T-helper 22 cell (primary cell): Measurements from ENCODE around the gene PAFAH1B1.
"Not testable (repeated sequence)": the region's sequence is repeated elsewhere in the genome, so short reads cannot be mapped to it uniquely, and the experiment has no call there.

ENCODE experiments used
- DNase-seq: peaks from one replicate; pipeline ENCODE4 v3.0.0-alpha.2; 2020; ENCODE audit warnings: low read depth

The PAFAH1B1 gene

DNA sequence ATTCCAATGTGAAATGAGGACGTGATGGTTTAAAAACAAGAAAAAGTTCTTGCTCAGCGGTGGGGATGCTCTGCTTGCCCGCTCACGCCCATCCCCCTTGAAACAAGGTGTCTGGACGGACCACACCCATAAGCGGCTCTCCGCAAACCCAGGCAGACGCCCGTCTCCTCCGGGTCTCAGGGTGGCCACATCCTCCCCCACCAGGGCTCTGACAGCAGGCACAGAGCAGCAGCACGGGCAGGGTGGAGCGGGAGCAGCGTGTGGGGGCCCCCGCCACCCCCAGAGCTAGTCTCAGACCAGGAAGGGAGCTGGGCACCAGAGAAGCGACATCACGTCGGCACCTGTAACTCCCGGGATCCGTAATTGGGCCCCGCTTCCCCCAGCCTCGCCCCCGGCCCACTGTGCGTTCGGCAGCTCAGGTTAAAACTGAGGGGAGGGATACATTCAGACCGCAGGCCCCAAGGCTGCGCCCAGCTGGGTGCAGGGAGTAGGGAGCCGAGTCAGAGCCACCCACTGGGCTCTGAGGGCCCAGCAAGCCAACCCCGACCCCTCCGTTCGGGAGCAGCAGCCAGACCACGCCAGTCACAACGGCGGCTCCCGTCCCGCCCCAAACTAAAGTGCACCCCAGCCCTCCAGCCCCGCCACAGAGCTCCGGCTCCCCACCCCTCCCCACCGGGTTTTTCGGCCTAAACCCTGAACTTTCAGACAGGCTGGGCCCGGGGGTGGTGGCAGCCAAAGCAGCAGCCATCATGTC, 96.1 kb downstream of the PAFAH1B1 start:
- no peak for DNase-seq

DNA sequence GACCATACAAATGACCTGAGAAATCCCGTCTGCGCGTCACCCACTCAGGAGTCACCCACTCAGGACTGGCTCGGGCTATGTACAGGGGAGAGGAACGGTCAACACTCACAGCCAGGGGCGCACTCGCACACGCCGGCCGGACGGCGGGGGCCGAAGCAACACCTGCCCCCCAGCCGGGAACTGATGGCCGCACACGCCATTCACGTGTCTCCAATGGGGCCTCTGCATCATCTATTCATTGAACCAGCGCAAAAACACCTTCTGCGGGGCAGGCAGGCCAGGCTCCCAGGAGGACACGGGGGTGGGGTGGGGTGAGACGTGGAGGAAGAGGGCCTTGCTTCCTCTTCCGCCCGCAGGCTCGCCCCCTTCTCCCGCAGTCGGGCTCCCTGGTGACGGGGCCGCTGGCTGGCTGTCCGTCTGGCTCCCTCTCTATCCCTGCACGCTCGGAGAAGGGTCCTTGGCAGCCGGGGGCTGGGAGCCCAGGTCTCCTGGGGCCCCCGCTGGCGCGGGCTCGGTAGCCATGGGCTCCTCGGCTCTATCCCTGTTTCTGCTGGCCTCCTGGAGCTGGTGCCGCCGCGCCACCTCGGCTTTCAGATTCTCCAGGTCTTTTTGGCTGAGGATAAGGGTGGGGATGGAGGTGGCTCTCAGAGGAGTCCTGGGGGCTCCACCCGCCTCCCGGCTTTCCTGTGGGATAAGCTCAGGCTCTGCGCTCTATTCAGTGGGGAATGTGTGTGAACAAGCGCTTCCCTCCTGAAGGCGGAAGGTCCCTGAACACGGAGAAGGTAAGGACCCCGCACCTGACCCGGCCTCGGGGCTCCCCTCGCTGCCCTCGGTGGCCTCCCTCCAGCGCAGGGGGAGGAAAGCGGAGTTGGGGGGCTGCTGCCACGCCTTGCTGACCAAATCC, 97.0 kb downstream of the PAFAH1B1 start:
- DNase-seq, result no peak

DNA sequence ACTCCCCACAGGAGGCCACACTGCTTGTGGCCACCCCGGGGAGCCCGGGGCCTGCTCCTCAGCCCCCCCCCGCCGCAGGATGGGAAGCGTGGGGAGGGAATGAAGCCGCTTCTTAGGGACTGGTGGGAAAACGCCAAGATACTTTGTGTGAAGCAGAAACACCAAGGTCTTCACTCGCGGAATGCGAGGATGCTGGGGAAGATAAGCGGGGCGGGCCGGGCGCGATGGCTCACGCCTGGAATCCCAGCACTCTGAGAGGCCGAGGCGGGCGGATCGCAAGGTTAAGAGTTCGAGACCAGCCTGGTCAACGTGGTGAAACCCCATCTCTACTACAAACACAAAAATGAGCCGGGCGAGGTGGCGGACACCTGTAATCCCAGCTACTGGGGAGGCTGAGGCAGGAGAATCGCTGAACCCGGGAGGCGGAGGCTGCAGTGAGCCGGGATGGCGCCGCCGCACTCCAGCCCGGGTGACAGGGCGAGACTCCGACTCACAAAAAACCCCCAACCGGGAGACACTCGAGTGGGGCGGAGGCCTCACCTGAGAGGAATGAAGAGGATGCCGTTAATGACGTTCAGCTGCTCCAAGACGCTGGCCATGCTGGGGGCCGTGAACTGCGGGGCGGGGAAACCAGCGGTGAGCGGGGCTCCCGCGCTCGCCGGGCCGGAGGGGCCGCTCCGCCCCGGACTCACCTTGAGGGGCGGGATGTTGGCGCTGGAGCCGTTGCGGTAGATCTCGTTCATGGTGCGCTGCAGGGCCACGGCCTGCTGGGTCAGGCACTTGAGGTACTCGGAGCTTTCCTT, 97.8 kb downstream of the PAFAH1B1 start:
- DNase-seq, result no peak

DNA sequence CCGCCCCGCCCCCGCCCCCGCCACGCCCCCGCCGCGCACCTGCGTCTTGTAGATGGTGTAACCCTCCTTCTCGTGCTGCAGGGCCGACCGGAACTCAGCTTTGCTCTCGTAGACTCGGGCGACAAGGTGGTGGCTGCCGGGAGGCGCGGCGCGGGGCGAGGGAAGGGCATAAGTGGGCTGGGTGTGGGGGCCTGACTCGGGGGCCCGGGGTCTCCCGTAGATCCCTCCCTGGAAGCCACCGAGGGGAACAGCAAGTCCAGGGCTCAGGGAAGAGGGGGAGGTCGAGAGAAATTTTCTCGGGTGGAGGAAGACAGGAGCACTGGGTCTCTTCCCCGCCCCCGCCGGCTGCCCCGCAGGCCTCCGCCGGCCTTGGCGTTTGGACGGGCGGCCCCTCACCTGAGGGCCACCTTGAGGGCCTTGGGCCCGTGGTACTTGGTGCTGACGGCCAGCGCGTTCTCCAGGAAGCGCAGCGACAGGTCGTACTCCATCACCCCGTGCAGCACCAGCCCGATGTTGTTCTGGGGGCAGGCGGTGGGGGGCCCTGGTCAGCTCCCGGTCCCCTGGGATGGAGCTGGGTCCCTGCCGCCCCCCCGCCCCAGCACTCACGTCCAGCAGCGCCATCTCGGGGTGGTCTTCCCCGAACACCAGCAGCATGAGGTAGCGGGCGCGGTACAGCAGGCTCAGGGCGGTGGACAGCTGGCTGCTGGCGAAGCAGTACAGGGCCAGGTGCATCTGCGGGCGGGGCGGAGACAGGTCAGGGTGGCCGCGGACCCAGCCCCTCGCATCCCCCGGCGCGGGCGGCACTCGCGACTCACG, 98.7 kb downstream of the PAFAH1B1 start:
- no peak for DNase-seq

GRCh38 chr17:2692781-2693135, 99.3 kb downstream of the PAFAH1B1 start:
- DNase-seq, result no peak

- no peak for DNase-seq
Measured at GRCh38 chr17:2693561-2694380, 100.3 kb downstream of the PAFAH1B1 start.

GRCh38 chr17:2694381-2695242, 101.2 kb downstream of the PAFAH1B1 start:
- DNase-seq, result no peak

GRCh38 chr17:2695243-2695960, 101.9 kb downstream of the PAFAH1B1 start:
- no peak for DNase-seq

GRCh38 chr17:2695961-2696760, 102.7 kb downstream of the PAFAH1B1 start:
- no peak for DNase-seq

DNA sequence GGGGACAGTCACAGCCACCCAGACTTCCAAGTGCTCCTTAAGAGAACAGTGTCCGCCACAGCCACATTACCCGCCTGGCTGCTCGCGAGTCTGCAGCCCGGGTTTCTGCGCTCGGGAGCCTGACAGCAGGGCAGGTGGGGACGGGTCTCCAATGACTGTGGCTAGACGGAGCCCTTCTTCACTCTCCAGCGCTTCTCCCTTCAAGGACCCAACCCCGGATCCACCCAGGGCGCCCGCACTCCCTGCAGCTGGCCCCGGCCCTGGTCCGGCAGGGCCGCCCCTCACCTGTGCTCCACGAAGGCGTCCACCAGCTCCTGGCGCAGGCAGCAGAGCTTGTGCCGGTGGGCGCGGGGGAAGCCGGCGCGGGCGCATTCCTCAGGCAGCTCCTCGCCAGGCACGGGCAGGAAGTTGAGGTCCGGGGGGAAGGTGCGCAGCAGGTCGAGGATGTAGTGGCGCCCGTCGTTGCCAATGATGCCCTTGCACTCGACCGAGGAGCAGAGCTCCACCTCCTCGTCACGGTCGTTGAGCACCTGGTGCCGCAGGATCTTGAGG, 104.2 kb downstream of the PAFAH1B1 start:
- no peak for DNase-seq

DNA sequence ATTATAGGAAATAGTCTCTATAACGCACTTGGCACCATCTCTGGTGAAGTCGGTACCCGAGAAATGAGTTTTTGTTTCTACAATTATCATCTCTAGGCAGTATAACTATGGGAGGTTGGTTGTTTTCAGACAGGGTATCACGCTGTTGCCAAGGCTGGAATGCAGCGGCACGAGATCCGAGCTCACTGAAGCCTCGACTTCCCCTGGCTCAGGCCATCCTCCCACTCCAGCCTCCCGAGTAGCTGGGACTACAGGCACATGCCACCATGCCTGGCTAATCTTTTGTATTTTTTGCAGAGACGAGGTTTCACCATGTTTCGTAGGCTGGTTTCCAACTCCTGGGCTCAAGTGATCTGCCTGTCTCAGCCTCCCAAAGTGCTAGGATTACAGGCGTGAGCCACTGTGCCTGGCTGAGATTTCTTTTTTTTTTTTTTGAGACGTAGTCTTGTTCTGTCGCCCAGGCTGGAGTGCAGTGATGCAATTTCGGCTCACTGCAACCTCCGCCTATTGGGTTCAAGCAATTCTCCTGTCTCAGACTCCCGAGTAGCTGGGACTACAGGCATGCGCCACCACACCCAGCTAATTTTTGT, 105.9 kb downstream of the PAFAH1B1 start:
- not testable (repeated sequence) for DNase-seq

- DNase-seq, result no peak
Measured at GRCh38 chr17:2700030-2700490, 106.6 kb downstream of the PAFAH1B1 start.

- DNase-seq, result no peak
Measured at GRCh38 chr17:2700491-2701141, 107.2 kb downstream of the PAFAH1B1 start.

DNA sequence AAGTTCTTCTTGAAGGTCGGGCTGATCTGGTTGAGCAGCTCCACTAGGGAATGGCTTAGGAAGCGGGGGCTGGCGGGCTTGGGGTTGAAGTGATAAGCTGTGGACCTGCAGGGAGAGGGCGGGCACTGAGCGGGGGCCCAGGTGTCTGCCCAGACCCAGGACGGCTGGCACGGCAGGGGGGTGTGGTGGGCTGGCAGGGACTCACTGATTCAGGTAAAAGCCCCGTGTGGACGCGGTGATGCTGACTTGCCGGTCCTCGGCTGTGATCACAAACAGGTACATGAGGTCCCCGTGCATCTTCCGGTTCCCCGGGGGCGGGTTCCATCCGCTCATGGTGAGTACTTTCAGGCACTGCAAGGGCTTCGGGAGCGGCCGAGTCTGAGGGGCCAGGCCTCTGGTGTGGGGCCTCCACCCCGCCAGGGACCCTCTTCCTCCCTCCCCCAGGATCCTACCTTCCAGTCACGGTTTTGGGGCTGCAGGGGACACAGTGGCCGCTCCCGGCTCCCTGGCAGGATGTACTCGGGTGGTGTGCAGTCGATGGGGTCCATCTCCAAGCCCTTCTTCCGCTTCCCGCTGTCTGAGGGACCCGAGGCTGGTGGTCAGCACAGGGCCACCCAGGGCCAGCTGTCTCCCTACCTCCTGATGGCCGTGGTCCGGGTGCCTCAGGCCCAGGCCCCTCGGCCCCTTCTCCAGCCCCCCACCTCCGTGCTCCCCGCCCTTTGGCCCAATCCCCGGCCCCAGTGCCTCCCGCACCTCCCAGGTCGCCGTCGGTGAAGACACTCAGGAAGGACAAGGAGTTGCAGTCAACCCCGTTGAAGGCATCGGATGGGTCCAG, 107.9 kb downstream of the PAFAH1B1 start:
- DNase-seq, result no peak

DNA sequence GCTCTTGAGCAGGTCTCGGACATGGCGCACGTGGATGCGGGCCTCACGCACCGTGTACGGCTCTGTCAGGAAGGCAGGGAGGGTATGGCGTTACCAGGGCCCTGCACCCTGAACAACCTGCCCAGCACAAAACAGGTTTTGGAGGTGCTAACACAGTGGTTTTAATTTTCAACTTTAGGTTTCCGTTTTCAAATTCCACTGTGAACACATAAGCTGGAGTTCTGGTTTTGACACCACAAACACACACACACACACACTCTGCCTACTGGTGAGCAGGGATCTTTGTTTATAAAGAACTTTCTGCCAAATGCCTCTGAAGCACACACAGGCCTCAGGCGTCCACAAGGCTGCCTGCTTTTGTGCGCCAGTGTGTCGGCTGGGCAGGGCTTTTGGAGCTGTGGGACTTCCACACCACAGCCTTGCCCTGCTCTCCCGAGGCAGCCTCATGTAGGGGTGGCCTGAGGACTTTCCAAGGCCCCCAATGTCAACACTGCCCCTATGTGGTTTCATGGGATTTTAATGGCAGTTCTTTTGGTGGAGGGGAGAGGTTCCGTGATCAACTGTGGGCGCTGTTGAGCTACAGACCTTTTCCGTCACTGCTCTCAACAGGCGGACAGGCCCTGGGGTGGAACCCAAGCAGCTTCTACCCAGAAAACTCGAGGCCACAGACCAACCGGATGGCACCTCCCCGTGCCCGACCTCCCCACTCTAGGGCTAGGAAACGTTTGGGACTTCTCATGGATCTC, 108.7 kb downstream of the PAFAH1B1 start:
- DNase-seq, result no peak
